ENCODE results near the gene VEGFC. TPM values are rescaled to one million over a fixed set of nuclear protein-coding genes. Genes with fewer than 3 reads are reported as not detected.
A peak's percentile ranks its signal among the peaks of the same experiment; 100 is the strongest.

Gene VEGFC
- total RNA-seq, 1 experiment from 2014 or later: 15.7 TPM

DNA sequence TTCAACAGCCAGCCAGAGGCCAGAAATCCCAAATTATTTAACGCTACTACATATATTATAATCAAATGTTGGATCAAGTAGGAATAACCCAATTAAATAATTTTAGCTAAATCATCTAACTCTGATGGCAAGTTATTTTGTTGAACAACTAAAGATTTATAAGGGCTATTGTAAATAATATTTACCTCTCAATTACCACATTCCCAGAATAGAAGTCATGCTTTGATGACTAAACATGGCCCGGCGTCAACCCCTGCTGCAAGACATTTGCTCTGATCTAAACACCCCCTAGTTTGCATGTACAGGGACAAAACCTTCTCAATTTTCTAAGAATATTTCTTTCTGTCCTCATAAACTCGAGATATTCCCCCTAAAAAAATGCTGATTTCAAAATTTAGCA is 14.2 kb downstream of the VEGFC start:
- no TSS peak for BruUV-seq (replicated peaks)
- Histone ChIP-seq H3K27me3 (ENCODE audit: control insufficient read depth, insufficient read depth, low read length) (no peaks in the 10 kb centered on the region), H3K4me1 (ENCODE audit: control insufficient read depth, insufficient read depth, low read length) (peaks cover 47% of the 10 kb centered on the region), H3K27ac (ENCODE audit: low read length) (peak overlapping the region; percentile 89), H3K4me3 (ENCODE audit: low read depth in 2 of 2, low read length in 2 of 2) (no peak overlapping the region), H3K9me3 (ENCODE audit: control insufficient read depth, insufficient read depth, low read depth, low read length) (no peaks in the 10 kb centered on the region), H3K36me3 (ENCODE audit: control insufficient read depth, insufficient read depth, low read length) (no peaks in the 10 kb centered on the region)
- intact Hi-C loops (cut with micrococcal nuclease; ENCODE audit: unreplicated experiment) (no loop called here), in situ Hi-C loops (cut with HindIII; ENCODE audit: low pct_unique_long_range_greater_than_20kb, low sequenced_read_pairs) (no loop called here)
- ChIA-PET POLR2A (no interaction called here), CTCF (no interaction called here)
- DNase-seq (ENCODE audit: low read depth, low spot score): no peak
- TF ChIP-seq SIN3A (IDR thresholded peaks at IDR 0.05; ENCODE audit: borderline replicate concordance, insufficient read depth, low read depth, low read length): no peak
- TF ChIP-seq, protein P1, sequence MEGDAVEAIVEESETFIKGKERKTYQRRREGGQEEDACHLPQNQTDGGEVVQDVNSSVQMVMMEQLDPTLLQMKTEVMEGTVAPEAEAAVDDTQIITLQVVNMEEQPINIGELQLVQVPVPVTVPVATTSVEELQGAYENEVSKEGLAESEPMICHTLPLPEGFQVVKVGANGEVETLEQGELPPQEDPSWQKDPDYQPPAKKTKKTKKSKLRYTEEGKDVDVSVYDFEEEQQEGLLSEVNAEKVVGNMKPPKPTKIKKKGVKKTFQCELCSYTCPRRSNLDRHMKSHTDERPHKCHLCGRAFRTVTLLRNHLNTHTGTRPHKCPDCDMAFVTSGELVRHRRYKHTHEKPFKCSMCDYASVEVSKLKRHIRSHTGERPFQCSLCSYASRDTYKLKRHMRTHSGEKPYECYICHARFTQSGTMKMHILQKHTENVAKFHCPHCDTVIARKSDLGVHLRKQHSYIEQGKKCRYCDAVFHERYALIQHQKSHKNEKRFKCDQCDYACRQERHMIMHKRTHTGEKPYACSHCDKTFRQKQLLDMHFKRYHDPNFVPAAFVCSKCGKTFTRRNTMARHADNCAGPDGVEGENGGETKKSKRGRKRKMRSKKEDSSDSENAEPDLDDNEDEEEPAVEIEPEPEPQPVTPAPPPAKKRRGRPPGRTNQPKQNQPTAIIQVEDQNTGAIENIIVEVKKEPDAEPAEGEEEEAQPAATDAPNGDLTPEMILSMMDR (IDR thresholded peaks at IDR 0.05): no peak
- no peak for TF ChIP-seq POLR2AphosphoS5 (IDR thresholded peaks at IDR 0.05; ENCODE audit: low read depth, low read length)
- TF ChIP-seq TCF7L2 (IDR thresholded peaks at IDR 0.05; ENCODE audit: low read depth, low read length): no peak
- TF ChIP-seq, protein P2, sequence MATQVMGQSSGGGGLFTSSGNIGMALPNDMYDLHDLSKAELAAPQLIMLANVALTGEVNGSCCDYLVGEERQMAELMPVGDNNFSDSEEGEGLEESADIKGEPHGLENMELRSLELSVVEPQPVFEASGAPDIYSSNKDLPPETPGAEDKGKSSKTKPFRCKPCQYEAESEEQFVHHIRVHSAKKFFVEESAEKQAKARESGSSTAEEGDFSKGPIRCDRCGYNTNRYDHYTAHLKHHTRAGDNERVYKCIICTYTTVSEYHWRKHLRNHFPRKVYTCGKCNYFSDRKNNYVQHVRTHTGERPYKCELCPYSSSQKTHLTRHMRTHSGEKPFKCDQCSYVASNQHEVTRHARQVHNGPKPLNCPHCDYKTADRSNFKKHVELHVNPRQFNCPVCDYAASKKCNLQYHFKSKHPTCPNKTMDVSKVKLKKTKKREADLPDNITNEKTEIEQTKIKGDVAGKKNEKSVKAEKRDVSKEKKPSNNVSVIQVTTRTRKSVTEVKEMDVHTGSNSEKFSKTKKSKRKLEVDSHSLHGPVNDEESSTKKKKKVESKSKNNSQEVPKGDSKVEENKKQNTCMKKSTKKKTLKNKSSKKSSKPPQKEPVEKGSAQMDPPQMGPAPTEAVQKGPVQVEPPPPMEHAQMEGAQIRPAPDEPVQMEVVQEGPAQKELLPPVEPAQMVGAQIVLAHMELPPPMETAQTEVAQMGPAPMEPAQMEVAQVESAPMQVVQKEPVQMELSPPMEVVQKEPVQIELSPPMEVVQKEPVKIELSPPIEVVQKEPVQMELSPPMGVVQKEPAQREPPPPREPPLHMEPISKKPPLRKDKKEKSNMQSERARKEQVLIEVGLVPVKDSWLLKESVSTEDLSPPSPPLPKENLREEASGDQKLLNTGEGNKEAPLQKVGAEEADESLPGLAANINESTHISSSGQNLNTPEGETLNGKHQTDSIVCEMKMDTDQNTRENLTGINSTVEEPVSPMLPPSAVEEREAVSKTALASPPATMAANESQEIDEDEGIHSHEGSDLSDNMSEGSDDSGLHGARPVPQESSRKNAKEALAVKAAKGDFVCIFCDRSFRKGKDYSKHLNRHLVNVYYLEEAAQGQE (IDR thresholded peaks at IDR 0.05; ENCODE audit: insufficient read depth in 1 of 2, low read depth in 2 of 2, low read length in 1 of 2): no peak
- ATAC-seq: peak; percentile 57; the same call in 1 of the 2 replicates

DNA sequence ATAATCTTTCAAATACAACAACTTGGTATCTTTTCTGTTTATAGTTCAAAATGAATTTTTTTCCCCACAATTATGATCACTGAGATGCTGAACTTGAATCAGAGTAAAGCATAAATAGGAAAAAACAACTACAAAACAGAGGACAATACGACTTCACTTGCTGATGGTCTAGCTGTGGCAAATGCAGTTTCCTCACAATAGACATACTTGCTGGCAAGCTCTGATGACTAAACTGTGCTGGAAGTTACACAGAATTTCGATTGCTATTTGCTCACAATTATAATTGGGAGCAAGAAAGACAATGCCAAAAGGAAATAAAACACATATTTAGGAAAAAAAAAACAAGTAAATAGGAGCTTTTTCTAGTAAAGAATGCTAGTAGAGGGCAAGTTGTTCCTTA is 14.7 kb downstream of the VEGFC start:
- ChIA-PET POLR2A (interaction anchor here (0.6 kb wide), 1 partner anchor 13 kb away, joined by 3 read pairs; no protein-coding TSS in a partner anchor), CTCF (no interaction called here)
- Histone ChIP-seq H3K27me3 (ENCODE audit: control insufficient read depth, insufficient read depth, low read length) (no peaks in the 10 kb centered on the region), H3K4me3 (ENCODE audit: low read depth in 2 of 2, low read length in 2 of 2) (no peak overlapping the region), H3K4me1 (ENCODE audit: control insufficient read depth, insufficient read depth, low read length) (peaks cover 48% of the 10 kb centered on the region), H3K9me3 (ENCODE audit: control insufficient read depth, insufficient read depth, low read depth, low read length) (no peaks in the 10 kb centered on the region), H3K36me3 (ENCODE audit: control insufficient read depth, insufficient read depth, low read length) (no peaks in the 10 kb centered on the region), H3K27ac (ENCODE audit: low read length) (peak overlapping the region; percentile 89)
- DNase-seq (ENCODE audit: low read depth, low spot score) (no peak), ATAC-seq (peak; percentile 49; the same call in 1 of the 2 replicates)
- intact Hi-C loops (cut with micrococcal nuclease; ENCODE audit: unreplicated experiment): no loop called here
- in situ Hi-C loops (cut with HindIII; ENCODE audit: low pct_unique_long_range_greater_than_20kb, low sequenced_read_pairs): no loop called here
- BruUV-seq (replicated peaks): no TSS peak
- TF ChIP-seq, protein P2 (IDR thresholded peaks at IDR 0.05; ENCODE audit: insufficient read depth in 1 of 2, low read depth in 2 of 2, low read length in 1 of 2): no peak
- TF ChIP-seq, protein P1 (IDR thresholded peaks at IDR 0.05): no peak
- TF ChIP-seq POLR2AphosphoS5 (IDR thresholded peaks at IDR 0.05; ENCODE audit: low read depth, low read length) (no peak), TCF7L2 (IDR thresholded peaks at IDR 0.05; ENCODE audit: low read depth, low read length) (no peak), SIN3A (IDR thresholded peaks at IDR 0.05; ENCODE audit: borderline replicate concordance, insufficient read depth, low read depth, low read length) (no peak)
